GM21381 (cell line): ENCODE results near the gene RGS7.
A peak's percentile ranks its signal among the peaks of the same experiment; 100 is the strongest.

ENCODE experiments used
- ATAC-seq: cut with Tn5 transposase; IDR thresholded peaks from one replicate; pipeline ENCODE4 v1.9.1; 2021; ENCODE audit warnings: mild to moderate bottlenecking, moderate library complexity; ENCODE audit not compliant: unreplicated experiment

RGS7 gene

DNA sequence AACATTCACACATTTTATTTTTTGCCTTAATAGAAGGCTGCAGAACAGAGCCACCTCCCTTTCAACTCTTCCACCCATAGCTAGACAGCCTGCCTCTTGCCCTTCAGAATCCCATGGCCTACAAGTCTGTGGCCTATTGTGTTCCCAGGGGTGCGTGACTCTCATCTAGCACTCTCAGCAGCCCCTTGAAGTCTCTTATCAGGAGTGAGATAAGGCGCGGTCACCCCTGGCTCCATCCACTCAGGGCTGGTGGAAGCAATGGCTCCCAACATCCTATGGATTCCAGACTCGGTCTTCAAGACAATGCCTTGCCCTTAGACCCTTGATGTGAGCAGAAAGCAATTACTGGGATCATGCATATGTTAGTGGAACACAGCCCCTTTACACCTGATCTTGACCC lies 480.9 kb downstream of the RGS7 start:
- ATAC-seq, result no peak

DNA sequence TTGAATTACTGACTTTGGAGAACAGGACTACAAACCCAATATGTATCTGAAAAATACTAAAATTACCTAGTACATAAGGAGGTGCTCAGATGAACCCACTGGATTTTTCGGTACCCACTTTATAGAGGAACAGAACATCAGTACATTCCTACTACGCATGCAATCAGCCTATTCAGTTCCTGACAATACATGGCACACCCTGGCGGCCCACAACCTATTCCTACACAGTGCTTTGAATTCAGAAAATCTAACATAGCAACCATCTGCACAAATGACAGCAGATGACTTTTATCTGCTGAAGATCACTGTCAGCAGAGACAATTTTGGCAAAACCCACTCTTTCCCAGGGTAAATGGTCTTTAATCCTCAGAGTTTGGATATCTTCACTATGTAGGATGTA lies 487.9 kb downstream of the RGS7 start:
- ATAC-seq, result no peak

DNA sequence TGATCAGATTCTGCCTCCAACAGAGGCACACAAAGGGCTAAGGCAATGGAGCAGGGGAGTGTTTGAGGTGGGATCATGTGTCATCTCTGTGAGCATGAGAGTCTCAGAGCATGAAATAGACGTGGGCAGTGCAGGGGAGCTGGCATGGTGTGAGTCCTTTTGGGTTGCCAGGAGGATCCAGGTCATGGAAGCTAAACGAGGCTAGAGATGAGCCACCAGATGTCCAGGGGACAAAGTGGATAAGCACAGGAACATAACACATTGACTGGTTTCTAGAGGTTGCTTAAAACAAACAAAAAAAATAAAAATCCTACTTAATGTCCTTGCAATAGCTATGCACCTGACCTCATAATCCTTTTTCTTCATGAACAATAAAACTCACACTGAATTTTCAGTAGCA lies 490.3 kb downstream of the RGS7 start:
- ATAC-seq, result no peak

DNA sequence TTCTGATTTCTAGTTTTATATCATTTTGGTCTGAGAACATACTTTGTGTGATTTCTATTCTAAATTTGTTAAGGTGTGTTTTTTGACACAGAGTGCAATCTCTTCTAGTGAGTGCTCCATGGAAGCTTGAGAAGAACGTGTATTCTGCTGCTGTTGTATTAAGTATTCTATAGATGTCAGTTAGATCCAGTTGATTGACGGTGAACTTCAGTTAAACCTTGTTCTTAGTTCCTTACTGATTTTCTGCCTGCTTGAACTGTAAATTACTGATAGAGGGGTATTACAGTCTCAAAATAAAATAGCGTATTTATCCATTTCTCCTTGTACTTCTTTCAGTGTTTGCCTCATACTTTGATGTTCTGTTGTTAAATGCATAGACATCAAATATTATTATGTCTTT lies 497.0 kb downstream of the RGS7 start:
- no peak for ATAC-seq

DNA sequence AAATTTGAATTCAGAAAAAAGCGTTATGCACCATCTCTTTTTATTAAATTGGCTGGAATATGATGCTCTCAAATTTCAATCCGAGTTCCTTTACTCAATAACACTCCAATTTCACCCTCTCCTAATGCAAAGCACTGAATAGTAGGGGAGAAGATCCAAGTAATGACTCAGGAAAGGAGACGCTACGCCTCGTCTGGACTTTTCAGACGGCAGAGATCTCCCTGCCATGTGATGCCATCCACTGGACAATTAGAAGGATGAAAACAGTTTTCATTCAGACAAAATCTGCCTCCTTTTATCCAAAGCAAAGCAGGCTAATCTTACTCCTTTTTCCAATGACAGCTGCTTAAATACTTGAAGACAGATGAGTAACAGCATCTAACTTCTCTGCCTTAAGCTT lies 502.6 kb downstream of the RGS7 start:
- no peak for ATAC-seq

DNA sequence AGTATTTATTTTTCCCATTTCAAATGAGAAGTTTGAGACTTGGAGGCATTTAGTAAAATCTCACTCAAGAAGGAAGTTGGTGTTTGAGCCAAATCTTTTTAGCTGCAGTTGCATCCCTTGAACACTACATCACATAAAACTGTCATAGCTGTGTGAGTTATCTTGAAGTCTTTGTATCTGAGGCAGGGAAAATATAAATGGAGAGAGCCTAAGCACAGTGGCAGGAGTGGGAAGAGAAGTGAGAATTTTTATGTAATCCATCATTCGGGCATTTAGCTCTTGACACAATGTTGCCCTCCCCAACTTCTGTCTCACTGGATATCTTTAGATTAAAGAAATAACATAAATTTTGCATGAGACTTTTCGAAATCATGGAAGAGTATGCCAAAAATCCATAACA lies 509.7 kb downstream of the RGS7 start:
- no peak for ATAC-seq

DNA sequence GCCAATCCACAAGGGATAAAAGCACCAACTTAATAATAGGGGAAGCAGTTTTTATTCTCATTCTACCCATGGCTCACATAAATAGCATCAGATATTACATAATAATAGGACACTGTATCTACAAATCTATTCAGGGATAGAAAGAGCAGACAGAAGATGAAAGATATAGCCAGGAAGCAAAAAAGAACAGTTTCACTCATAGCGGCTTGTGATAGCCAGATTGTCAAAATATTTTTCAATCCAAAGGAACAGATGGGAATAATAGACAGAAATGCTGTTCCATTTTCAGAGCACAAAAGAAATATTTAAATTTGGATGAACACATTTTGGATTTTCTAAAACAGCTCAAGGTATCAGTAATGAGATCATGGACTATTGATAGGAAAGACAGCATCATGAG lies 512.5 kb downstream of the RGS7 start:
- no peak for ATAC-seq

DNA sequence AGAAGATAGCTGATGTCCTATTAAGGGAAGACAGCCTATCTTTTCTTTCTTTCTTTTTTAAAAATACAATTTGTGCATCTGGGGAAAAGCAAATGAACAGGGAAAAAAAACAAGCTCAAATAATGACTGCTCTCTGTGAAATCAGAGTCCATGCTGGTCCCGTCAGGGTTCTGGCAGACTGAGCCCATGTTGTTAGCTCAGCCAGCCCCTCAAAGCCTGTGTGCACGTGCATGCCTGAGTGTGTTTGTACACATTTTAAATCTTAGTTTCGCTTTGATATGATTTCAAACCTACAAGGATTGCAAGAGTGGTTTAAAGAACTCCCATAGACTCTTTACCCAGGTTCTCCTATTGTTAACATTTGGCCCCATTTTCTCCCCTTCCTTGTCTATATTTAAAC lies 513.2 kb downstream of the RGS7 start:
- ATAC-seq, result no peak

DNA sequence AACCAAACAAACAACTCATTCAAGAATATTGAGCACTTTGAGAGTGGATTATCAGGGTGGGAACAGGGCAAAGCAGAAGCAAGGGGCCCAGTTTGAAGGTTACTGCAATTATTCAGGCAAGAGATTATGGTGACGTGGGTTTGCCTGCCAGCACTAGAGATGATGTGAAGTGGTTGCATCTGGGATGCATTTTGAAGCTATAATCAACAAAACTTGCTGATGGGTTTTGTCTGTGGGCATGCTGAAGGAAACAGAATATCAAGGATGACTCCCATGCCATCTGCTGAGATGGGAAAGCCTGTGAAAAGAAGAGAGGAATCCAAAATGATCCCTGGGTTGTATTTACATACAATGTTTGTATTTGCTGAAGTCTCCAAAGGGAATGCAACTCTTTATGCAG lies 520.7 kb downstream of the RGS7 start:
- ATAC-seq, result no peak

DNA sequence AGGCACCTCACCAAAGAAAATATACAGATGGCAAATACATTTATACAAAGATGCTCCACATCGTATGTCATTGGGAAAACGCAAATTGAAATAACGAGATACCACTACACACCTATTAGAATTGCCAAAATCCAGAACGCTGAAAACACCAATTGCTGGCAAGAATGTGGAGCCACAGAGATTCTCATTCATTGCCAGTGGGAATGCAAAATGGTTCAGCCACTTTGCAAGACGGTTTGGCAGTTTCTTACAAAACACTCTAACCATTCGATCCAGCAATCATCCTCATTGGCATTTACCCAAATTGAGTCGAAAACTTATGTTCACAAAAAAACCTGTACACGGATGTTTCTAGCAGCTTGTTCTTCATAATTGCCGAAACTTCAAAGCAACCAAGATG lies 521.7 kb downstream of the RGS7 start:
- no peak for ATAC-seq

DNA sequence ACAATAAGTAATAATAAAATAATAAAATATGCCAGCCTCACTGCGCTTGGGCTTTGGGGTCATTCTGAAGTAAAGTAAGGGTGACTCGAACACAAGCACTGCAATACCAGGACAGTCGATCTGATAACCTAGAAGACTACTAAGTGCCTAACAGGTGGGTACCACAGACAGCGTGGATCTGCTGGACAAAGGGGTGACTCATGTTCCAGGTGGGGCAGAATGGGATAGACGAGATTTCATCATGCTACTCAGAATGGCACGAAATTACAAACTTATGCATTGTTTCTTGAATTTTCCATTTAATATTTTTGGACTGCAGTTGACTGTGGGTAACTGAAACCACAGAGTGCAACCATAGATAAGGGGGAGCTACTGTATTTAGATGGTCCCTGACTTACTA lies 523.9 kb downstream of the RGS7 start:
- ATAC-seq, result no peak

DNA sequence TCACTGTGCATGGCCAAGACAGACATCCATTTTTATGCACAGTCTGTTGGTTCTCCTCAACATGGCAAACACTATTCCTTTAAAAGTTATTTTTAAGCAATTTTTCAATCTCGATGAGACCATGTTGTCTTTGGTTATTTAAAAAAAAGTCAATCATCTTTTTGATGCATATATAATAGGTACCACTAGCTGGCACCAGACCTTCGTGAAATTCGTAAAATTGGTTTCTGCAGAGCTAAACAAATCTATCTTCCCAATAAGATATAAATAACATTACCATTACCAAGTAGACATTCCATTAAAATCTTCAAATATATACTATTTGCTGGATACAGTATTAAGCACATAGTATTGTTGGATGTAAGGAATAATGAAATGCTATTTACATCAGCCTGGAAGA lies 525.1 kb downstream of the RGS7 start:
- ATAC-seq, result no peak

DNA sequence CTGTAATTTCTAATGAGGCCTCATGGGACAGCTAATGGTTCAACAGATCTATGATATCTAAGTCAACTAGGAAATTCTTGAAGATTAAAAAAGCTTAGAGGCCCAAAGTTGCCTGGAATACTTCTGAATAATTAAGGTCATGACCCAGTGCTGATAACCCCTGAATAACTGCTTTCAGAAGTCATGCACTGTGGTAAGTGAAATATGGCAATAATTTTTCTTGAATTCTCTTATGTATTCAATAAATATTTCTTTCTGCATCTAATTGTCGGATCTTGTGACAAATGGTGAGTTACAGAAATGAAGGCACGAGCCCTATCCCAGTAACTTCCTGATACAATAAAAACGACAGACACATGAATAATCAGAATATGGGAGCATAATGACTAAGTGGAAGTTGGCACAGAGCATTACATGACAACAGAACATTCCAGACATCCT lies 525.8 kb downstream of the RGS7 start:
- ATAC-seq, result no peak

DNA sequence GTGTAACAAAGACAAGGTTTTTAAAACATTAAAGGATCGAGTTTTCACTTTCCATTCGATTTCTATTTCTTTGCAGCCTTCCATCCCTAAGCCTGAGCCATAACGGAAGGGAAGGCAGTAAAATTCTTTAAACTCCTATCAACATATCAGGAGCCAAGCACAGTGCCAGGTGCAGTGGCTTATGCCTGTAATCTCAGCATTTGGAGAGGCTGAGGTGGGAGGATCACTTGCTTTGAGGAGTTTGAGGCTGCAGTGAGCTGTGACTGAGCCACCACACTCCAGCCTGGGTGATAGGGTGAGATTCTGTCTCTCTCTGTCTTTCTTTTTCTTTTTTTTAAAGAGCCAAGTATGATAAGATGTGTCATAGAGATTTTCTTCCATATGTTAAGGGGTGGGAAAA lies 527.5 kb downstream of the RGS7 start:
- no peak for ATAC-seq

DNA sequence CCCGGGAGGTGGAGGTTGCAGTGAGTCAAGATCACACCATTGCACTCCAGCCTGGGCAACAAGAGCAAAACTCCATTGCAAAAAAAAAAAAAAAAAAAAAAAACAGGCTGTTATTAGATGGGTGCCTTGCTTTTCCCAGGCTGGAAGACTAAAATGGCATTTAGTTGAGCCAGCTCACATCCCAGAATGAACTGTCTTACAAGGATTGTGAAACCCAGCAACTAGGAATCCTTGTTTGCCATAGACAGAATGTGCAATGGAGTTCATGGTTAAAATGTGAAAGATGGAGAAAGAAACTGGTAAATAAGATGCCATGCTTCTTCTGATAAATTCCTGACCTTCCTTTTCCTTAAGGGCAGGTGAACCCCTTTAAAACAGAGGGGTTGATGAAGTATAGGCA lies 529.2 kb downstream of the RGS7 start:
- no peak for ATAC-seq

DNA sequence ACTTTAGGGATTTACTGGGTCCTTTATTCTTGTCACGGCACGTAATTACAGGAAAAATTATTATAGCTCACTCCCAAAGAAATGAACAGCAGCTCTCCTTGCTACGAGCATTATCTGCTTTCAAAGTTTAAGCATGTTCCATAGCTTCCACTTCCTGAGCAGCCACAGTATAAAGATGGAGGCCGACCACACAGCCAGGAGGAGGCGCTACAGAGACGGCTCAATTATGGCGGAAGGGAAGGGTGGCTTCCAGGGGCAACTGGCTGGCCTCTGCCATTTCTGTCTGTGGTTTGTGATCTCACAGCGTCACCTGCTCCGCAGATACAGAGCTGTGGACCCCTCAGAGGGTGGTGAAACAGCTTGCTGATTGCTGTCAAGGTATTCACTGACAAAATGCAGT lies 532.8 kb downstream of the RGS7 start:
- ATAC-seq, result no peak

DNA sequence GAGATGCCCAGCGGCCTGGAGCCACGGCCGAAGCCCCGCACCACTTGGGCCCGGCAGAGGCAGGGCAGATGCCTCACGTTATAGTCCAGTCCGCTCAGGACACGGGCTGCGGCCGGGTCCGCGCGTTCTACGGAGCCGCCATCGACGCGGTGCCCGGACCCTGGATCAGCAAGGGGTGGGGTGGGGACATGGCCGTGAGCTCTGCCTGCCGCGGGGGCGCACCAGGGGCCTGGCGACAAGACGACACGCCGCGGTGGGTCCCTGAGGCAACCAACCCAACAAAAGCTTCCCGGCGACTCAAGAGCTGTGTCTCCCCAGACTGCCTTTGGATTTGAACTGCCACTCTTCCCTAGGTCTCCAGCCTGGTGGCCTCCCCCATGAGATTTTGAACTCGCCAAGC lies 533.6 kb downstream of the RGS7 start:
- no peak for ATAC-seq

DNA sequence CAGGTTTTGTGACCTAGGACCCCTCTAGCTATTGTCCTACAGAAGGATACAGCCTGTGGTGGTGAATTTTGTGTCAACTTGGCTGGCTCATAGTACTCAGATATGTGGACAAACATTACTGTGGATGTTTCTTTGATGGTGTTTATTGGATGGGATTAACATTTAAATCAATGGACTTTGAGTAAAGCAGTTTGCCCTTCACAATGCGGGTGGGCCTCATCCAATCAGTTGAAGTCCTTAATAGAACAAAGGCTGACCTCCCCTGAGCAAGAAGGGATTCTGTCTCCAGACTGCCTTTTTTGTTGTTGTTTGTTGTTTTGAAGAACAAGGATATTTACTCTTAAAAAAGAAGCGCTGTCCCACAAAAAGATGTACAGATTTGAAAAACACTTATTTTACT lies 535.1 kb downstream of the RGS7 start:
- ATAC-seq, result no peak

DNA sequence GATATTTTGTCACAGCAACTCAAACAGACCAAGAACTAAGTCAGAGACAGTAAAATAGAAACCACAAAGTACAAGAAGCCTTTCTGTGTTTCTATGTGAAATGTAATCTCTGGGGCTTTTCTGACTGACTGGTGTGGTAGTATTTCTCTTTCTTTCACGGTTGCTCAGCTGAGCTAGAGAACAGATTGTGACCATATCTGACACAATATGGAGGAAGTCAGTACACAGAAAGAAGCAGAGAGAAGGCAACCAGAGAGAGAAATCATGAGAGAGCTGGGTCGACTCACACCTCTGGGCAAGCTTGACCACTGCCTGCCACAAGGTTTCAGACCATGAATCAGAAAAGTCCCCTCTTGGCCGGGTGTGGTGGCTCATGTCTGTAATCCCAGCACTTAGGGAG lies 536.2 kb downstream of the RGS7 start:
- peak; percentile 77 for ATAC-seq

DNA sequence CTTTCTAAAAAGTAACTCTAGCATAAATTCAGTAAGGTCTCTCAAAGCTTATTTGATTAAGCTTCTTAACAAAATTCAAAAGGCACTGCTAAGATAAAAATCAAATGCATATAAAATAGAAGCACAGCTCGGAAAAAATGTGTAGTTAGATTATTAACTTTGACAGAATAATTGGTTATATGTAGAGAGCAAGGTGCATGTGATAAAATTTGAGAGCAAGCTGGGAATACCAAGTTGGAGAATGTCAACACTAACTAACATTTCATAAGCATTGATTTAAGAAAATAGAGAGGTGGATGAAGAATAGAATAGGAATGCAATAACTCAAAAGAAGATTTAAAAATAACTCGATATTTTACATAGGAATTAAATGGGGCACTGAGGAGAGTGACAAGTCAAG lies 540.5 kb downstream of the RGS7 start:
- no peak for ATAC-seq

DNA sequence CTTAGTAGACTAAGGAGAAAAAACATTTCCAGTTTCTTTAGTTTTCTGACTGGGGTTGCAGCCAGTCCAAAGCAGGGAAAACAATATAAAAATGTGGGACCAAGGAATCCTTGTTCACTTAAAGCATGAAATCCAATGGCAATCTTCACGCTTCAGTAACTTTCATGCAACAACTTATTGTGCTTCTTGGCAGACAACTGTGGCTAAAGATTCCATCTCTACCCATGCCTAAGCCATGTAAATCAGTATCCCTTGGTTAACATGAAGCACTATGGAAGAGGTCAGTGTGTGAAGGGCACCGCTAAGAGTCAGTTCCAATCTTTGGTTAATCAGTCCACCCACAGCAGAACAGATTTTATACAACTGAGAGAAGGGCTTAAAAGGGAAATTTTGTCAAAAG lies 543.3 kb downstream of the RGS7 start:
- ATAC-seq, result no peak

DNA sequence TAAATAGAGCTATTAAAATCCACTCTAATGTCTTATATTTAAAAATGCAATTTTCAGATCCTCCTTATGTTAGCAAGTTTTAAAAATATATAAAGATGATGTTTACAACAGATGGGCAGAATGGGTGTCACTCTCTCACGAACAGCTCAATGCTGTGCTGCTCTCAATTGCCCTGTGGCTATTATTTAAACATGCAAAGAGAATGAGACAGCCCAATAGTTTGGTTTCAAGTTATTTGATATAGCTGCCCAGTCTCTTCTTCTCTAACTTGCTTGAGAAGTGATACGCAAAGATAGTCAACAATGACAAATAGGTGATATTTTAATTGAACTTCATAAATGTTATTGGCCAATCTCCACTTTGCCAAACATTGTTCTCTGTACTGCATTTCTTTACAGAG lies 545.7 kb downstream of the RGS7 start:
- no peak for ATAC-seq

DNA sequence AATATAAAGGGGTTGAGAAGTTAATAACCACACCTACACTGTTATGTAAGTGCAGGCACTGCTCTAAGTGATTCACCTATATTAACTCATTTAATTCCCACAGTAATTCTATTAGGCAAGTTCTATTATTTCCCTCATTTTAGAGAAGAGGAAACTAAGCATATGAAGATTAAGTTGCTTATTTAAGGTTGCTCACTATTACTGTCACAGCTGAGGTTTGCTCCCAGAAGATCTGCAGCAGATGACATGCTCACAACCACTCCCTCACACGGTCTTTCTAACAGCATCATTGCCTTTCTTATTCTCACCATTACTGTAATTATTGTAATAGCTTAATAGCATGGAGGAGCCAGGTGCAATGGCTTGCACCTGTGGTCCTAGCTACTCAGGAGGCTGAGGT lies 548.6 kb downstream of the RGS7 start:
- ATAC-seq, result no peak

DNA sequence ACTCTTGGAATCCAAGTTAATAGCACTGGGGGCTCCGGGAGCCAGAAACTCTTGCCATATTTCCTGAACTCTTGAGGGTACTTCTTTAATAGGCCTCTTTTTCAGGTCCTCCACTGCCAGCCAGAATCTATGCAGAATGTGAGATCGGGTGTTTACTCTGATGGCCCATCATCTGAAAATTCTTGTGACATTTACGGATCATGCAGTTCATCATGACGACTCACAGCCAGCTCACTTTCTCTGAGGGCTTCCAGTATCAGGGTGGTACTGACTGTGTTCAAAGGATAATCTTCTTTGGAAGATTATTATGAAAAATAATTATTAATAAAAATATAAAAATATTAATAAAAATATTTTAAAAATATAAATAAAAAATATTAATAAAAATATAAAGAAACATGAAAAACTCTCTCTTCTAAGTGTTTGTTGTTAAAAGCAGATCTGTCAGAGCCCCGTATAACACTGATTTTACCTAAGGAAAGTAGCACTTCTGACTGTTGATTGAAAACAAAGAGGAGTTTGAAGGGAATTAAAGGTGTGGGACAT lies 550.7 kb downstream of the RGS7 start:
- ATAC-seq, result no peak
